Osteocyte (in vitro differentiated cells): ENCODE results near the gene PDIA2. TPM values are rescaled to one million over a fixed set of nuclear protein-coding genes. Genes with fewer than 3 reads are reported as not detected.
"Not testable (repeated sequence)": the region's sequence is repeated elsewhere in the genome, so short reads cannot be mapped to it uniquely, and the experiment has no call there.

ENCODE experiments used
- DNase-seq: peaks from one replicate; pipeline ENCODE4 v3.0.0; 2021; ENCODE audit warnings: mixed read lengths; ENCODE audit not compliant: unreplicated experiment; ENCODE audit errors: extremely low spot score
- H3K27ac Mint-ChIP-seq: one replicate; pipeline ENCODE4 v1.8.0; 2021; ENCODE audit warnings: mild to moderate bottlenecking, mixed read lengths; ENCODE audit not compliant: unreplicated experiment
- H3K27me3 Mint-ChIP-seq: one replicate; pipeline ENCODE4 v1.8.0; 2021; ENCODE audit warnings: mixed read lengths; ENCODE audit not compliant: unreplicated experiment
- H3K36me3 Mint-ChIP-seq: one replicate; pipeline ENCODE4 v1.8.0; 2021; ENCODE audit warnings: mixed read lengths; ENCODE audit not compliant: unreplicated experiment
- H3K4me1 Mint-ChIP-seq: one replicate; pipeline ENCODE4 v1.8.0; 2021; ENCODE audit warnings: mixed read lengths; ENCODE audit not compliant: unreplicated experiment
- H3K4me3 Mint-ChIP-seq: one replicate; pipeline ENCODE4 v1.8.0; 2021; ENCODE audit warnings: mild to moderate bottlenecking, moderate library complexity, mixed read lengths; ENCODE audit not compliant: unreplicated experiment
- H3K9me3 Mint-ChIP-seq: one replicate; pipeline ENCODE4 v1.8.0; 2021; ENCODE audit warnings: mixed read lengths; ENCODE audit not compliant: unreplicated experiment
- CTCF ChIP-seq: fragments of 200-600 bp; sonication (generic); IDR thresholded peaks from 2 replicates; pipeline ENCODE4 v1.5.0; 2021; ENCODE audit warnings: antibody characterized with exemption, mild to moderate bottlenecking, moderate library complexity
- total RNA-seq: library from RNA; stranded (reverse); gene quantifications from 2 replicates; pipeline ENCODE4 v1.2.1, GENCODE V29; 2021

Gene PDIA2
- total RNA-seq, 1 donor from 2014 or later, result not detected

- Mint-ChIP-seq H3K36me3 (no peaks in the 10 kb centered on the region), H3K27ac (no peak overlapping the region), H3K27me3 (no peaks in the 10 kb centered on the region), H3K4me3 (no peak overlapping the region), H3K4me1 (peaks cover 11% of the 10 kb centered on the region), H3K9me3 (no peaks in the 10 kb centered on the region)
- TF ChIP-seq CTCF, result no peak
- DNase-seq, result no peak
These were observed 50.6 kb downstream of the PDIA2 start for GRCh38 chr16:333406-334094.

GRCh38 chr16:334164-334832, 51.3 kb downstream of the PDIA2 start:
- H3K27ac Mint-ChIP-seq, H3K36me3 Mint-ChIP-seq, H3K27me3 Mint-ChIP-seq, H3K4me3 Mint-ChIP-seq, DNase-seq, H3K9me3 Mint-ChIP-seq: not testable (repeated sequence)
- peaks cover 12% of the 10 kb centered on the region for H3K4me1 Mint-ChIP-seq

GRCh38 chr16:334861-335632, 52.1 kb downstream of the PDIA2 start:
- not testable (repeated sequence) for H3K27me3 Mint-ChIP-seq, H3K4me3 Mint-ChIP-seq, DNase-seq, H3K36me3 Mint-ChIP-seq, H3K9me3 Mint-ChIP-seq
- Mint-ChIP-seq H3K4me1 (peaks cover 18% of the 10 kb centered on the region), H3K27ac (peak overlapping the region; percentile 56)

GRCh38 chr16:336269-336668, 53.3 kb downstream of the PDIA2 start:
- no peaks in the 10 kb centered on the region for H3K27me3 Mint-ChIP-seq
- no peak for TF ChIP-seq CTCF
- no peak overlapping the region for H3K27ac Mint-ChIP-seq
- peaks cover 22% of the 10 kb centered on the region for H3K4me1 Mint-ChIP-seq
- H3K4me3 Mint-ChIP-seq, result no peak overlapping the region
- no peaks in the 10 kb centered on the region for H3K9me3 Mint-ChIP-seq
- DNase-seq, result no peak
- no peaks in the 10 kb centered on the region for H3K36me3 Mint-ChIP-seq

Other genes with a start within 250 kb of the PDIA2 start
- 9.9 and 10.3 TPM in 2 replicates for gene POLR3K, start 229.6 kb upstream of the PDIA2 start, total RNA-seq
- gene SNRNP25, start 229.3 kb upstream of the PDIA2 start, total RNA-seq, result 28.6 and 30.4 TPM in 2 replicates
- 56.8 and 57.6 TPM in 2 replicates for gene RHBDF1, start 210.5 kb upstream of the PDIA2 start, total RNA-seq
- gene MPG, start 204.9 kb upstream of the PDIA2 start, total RNA-seq, result 65.9 and 71.6 TPM in 2 replicates
- 45.1 and 45.3 TPM in 2 replicates for gene NPRL3, start 144.5 kb upstream of the PDIA2 start, total RNA-seq
- gene HBZ, start 130.5 kb upstream of the PDIA2 start, total RNA-seq, result not detected in 2 replicates
- not detected in 2 replicates for gene HBM, start 117.2 kb upstream of the PDIA2 start, total RNA-seq
- gene HBA2, start 110.3 kb upstream of the PDIA2 start, total RNA-seq, result not detected in 2 replicates
- not detected in 2 replicates for gene HBA1, start 106.5 kb upstream of the PDIA2 start, total RNA-seq
- gene HBQ1, start 102.7 kb upstream of the PDIA2 start, total RNA-seq, result not detected in 2 replicates
- 103 and 104 TPM in 2 replicates for gene LUC7L, start 53.7 kb upstream of the PDIA2 start, total RNA-seq
- 171 and 185 TPM in 2 replicates for gene FAM234A, start 48.3 kb upstream of the PDIA2 start, total RNA-seq
- gene RGS11, start 7.2 kb upstream of the PDIA2 start, total RNA-seq, result 6.2 and 9.5 TPM in 2 replicates
- 0.54 TPM in 1 of 2 replicates, not detected in the other for gene ARHGDIG, start 2.6 kb upstream of the PDIA2 start, total RNA-seq
- 31.5 and 33.0 TPM in 2 replicates for gene AXIN1, start 69.6 kb downstream of the PDIA2 start, total RNA-seq
- gene MRPL28, start 87.4 kb downstream of the PDIA2 start, total RNA-seq, result 71.7 and 74.3 TPM in 2 replicates
- 59.3 and 61.6 TPM in 2 replicates for gene PGAP6, start 98.8 kb downstream of the PDIA2 start, total RNA-seq
- 148 and 157 TPM in 2 replicates for gene NME4, start 114.0 kb downstream of the PDIA2 start, total RNA-seq
- 23.4 and 23.9 TPM in 2 replicates for gene DECR2, start 118.7 kb downstream of the PDIA2 start, total RNA-seq
- 60.2 and 65.2 TPM in 2 replicates for gene RAB11FIP3, start 142.5 kb downstream of the PDIA2 start, total RNA-seq
- gene CAPN15, start 244.5 kb downstream of the PDIA2 start, total RNA-seq, result 38.3 and 39.9 TPM in 2 replicates